Type B pancreatic cell (in vitro differentiated cells): Measurements from ENCODE around the gene ZNF883. TPM values are rescaled to one million over a fixed set of nuclear protein-coding genes. Genes with fewer than 3 reads are reported as not detected.
A peak's percentile ranks its signal among the peaks of the same experiment; 100 is the strongest.

Experiments
- DNase-seq: peaks from one replicate; pipeline ENCODE4 v3.0.0; 2021; ENCODE audit warnings: mixed read lengths; ENCODE audit not compliant: unreplicated experiment; ENCODE audit errors: extremely low spot score
- H3K27ac Mint-ChIP-seq: 2 replicates; pipeline ENCODE4 v1.8.0; 2021; ENCODE audit warnings: mild to moderate bottlenecking, mixed read lengths
- H3K27me3 Mint-ChIP-seq: 2 replicates; pipeline ENCODE4 v1.8.0; 2021; ENCODE audit warnings: mixed read lengths
- H3K36me3 Mint-ChIP-seq: 2 replicates; pipeline ENCODE4 v1.8.0; 2021; ENCODE audit warnings: mixed read lengths
- H3K4me1 Mint-ChIP-seq: one replicate; pipeline ENCODE4 v1.8.0; 2021; ENCODE audit warnings: mixed read lengths; ENCODE audit not compliant: unreplicated experiment
- H3K4me3 Mint-ChIP-seq: 2 replicates; pipeline ENCODE4 v1.8.0; 2021; ENCODE audit warnings: mild to moderate bottlenecking, mixed read lengths
- H3K9me3 Mint-ChIP-seq: 2 replicates; pipeline ENCODE4 v1.8.0; 2021; ENCODE audit warnings: mixed read lengths
- CTCF ChIP-seq: fragments of 200-600 bp; sonication (generic); conservative IDR thresholded peaks from 2 replicates; pipeline ENCODE4 v1.5.0; 2021; ENCODE audit warnings: antibody characterized with exemption, mild to moderate bottlenecking
- total RNA-seq: library from RNA; stranded (reverse); gene quantifications from 2 replicates; pipeline ENCODE4 v1.2.1, GENCODE V29; 2021; ENCODE audit warnings: low replicate concordance

The ZNF883 gene
- total RNA-seq, 1 donor from 2014 or later, result 7.9 TPM

DNA sequence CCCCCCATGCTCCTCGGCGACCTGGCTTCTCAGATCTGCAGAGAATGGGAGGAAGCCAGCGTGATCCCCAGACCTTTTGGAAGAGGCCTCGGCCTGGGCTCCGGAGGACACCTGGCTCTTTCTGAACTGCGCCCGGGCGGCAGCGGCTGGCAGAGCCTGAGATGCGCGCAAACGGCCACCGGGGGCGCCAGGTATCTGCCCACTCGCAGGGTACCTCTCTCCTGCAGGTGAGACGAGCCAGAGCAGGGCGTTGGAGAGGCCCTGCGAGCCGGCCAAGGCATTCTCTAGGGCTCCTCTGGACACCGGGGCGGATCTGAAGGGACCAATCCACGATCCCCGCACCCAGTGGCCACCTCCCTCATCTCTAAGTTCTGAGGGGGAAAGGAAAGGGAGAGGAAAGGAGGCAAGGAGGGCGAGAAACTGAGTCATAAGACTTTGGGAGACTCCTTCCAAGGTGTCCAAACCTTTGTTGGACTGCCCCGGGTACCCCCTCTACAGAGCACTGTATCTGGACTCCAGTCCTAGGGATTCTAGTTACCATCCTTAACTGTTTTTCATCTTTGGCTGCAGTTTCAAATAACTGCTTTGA lies 66.3 kb downstream of the ZNF883 start:
- Mint-ChIP-seq H3K9me3 (peaks cover 5% of the 10 kb centered on the region), H3K27ac (no peak overlapping the region), H3K4me1 (no peaks in the 10 kb centered on the region), H3K36me3 (no peaks in the 10 kb centered on the region), H3K27me3 (peaks cover 29% of the 10 kb centered on the region), H3K4me3 (no peak overlapping the region)
- DNase-seq, result no peak
- peak; percentile 57 for TF ChIP-seq CTCF

DNA sequence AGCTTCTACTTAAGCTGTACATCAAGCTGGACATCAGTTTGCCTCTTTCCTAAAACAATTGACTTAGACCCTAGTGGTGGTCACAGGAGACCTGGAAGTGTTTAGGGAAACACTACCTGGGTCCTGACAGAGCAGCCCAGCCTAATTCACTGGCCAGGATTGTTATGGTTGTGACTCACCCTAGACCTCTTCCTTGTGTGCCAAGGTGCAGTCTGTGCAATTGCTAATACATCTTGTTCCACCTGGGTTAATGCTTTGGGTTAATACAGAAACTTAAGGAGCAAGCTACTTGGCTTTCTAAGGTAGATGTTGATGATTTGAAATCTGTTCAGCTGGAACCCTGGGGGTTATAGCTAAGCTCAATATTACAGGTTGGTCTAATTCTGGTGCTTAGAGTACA lies 72.6 kb downstream of the ZNF883 start:
- Mint-ChIP-seq H3K9me3 (no peaks in the 10 kb centered on the region), H3K4me3 (no peak overlapping the region)

DNA sequence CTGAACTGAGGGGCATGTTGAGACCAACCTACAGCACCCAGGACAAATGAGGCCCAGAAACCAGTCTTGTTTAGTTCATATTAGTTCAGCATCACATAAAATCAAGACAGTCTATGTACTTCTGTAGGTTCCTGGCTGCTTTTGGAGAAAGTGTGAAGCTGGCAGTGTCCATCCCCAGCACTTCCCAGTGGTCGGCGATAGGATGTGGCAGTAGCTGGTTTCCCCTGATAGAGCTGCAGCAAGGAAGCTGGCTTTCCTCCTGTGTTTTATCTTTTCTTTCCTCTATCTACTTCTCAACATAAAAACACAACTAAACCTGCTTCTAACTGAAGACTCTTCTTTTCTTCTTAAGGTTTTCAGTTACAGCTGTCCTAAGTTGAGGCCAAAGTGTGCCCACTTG lies 78.3 kb downstream of the ZNF883 start:
- no peak for DNase-seq
- Mint-ChIP-seq H3K27me3 (peaks cover 35% of the 10 kb centered on the region), H3K9me3 (no peaks in the 10 kb centered on the region), H3K4me1 (no peaks in the 10 kb centered on the region), H3K27ac (no peak overlapping the region), H3K4me3 (no peak overlapping the region), H3K36me3 (no peaks in the 10 kb centered on the region)
- no peak for TF ChIP-seq CTCF

More for the DNA sequence above, 72.6 kb downstream of the ZNF883 start:
- Mint-ChIP-seq H3K36me3 (no peaks in the 10 kb centered on the region), H3K4me1 (no peaks in the 10 kb centered on the region), H3K27ac (no peak overlapping the region), H3K27me3 (peaks cover 56% of the 10 kb centered on the region)
- no peak for DNase-seq
- no peak for TF ChIP-seq CTCF

GRCh38 chr9:112925058-112925641 lies 86.8 kb downstream of the ZNF883 start:
- no peak overlapping the region for H3K4me3 Mint-ChIP-seq
- H3K27ac Mint-ChIP-seq, result no peak overlapping the region
- peaks cover 41% of the 10 kb centered on the region for H3K27me3 Mint-ChIP-seq
- TF ChIP-seq CTCF, result peak; percentile 73
- no peaks in the 10 kb centered on the region for H3K4me1 Mint-ChIP-seq
- DNase-seq, result no peak
- no peaks in the 10 kb centered on the region for H3K36me3 Mint-ChIP-seq
- H3K9me3 Mint-ChIP-seq, result no peaks in the 10 kb centered on the region

- H3K4me3 Mint-ChIP-seq, result no peak overlapping the region
- no peaks in the 10 kb centered on the region for H3K9me3 Mint-ChIP-seq
- no peaks in the 10 kb centered on the region for H3K4me1 Mint-ChIP-seq
- no peak overlapping the region for H3K27ac Mint-ChIP-seq
- peak; percentile 65 for TF ChIP-seq CTCF
- peaks cover 44% of the 10 kb centered on the region for H3K27me3 Mint-ChIP-seq
- no peak for DNase-seq
- no peaks in the 10 kb centered on the region for H3K36me3 Mint-ChIP-seq
Measured at GRCh38 chr9:112921549-112921948, 90.4 kb downstream of the ZNF883 start.
